Left ventricle myocardium inferior (tissue), 1 donor: Measurements from ENCODE around the gene HSPA12A. TPM values are rescaled to one million over a fixed set of nuclear protein-coding genes. Genes with fewer than 3 reads are reported as not detected.

Experiments
- DNase-seq: peaks from one replicate; pipeline ENCODE4 v3.0.0-alpha.2; 2020
- H3K27ac ChIP-seq: fragments of 200-600 bp; replicated peaks from 2 replicates; pipeline ENCODE4 v1.8.0; 2021
- H3K27me3 ChIP-seq: fragments of 200-600 bp; 2 replicates; pipeline ENCODE4 v1.8.0; 2021; ENCODE audit warnings: low read depth
- H3K36me3 ChIP-seq: fragments of 200-600 bp; 2 replicates; pipeline ENCODE4 v1.8.0; 2021
- H3K4me1 ChIP-seq: fragments of 200-600 bp; 2 replicates; pipeline ENCODE4 v1.8.0; 2021
- H3K4me3 ChIP-seq: fragments of 200-600 bp; 2 replicates; pipeline ENCODE4 v1.8.0; 2021; ENCODE audit warnings: mild to moderate bottlenecking, moderate library complexity
- H3K9me3 ChIP-seq: fragments of 200-600 bp; replicated peaks from 2 replicates; pipeline ENCODE4 v1.8.0; 2021
- CTCF ChIP-seq: fragments of 200-600 bp; IDR thresholded peaks from 2 replicates; pipeline ENCODE4 v1.8.0; 2021; ENCODE audit warnings: antibody characterized with exemption, mild to moderate bottlenecking, borderline replicate concordance
- intact Hi-C: fragments of 100-400 bp; cut with micrococcal nuclease; formaldehyde crosslinking; loops from one replicate; pipeline ENCODE4 v1.11.0; 2022
- total RNA-seq: library from RNA; stranded (reverse); fragmentation: NEBNext Ultra II Directional; extraction: Animal tissue kit (Norgen Biotek cat#: 25700); gene quantifications from one replicate; pipeline ENCODE4 v1.2.1, GENCODE V29; 2021
- donor health status: DM: no; HTN: yes; CAD: no; lungs with severe emphysema.

Gene HSPA12A
- total RNA-seq, 1 donor from 2014 or later = 15.0 TPM

DNA sequence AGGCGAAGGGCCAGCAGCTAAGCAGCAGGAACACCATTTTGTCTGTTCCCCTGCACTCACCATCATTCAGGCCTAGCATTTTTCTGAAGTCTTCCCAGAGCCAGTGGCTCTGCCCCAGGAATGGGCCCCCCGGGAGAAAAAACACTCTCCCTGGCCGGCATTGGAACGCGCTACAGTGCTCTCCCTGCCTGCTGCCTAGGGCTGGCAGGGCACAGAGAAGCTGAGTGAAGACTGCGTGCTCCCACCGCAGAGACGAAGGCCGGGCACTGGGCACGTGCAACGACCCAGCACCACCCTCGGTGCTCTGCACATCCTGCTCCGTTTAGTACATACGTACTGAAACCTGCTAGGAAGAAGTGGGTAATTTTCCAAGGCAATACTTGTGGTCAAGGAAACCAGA lies 34.4 kb downstream of the HSPA12A start:
- Histone ChIP-seq H3K9me3 (no peaks in the 10 kb centered on the region), H3K4me3 (no peak overlapping the region), H3K4me1 (peaks cover 20% of the 10 kb centered on the region), H3K27me3 (no peaks in the 10 kb centered on the region), H3K27ac (no peak overlapping the region), H3K36me3 (peaks cover 5% of the 10 kb centered on the region)
- intact Hi-C loops = no loop called here
- DNase-seq = no peak
- TF ChIP-seq CTCF = no peak

- H3K27ac ChIP-seq = no peak overlapping the region
- no peaks in the 10 kb centered on the region for H3K9me3 ChIP-seq
- H3K4me1 ChIP-seq = peaks cover 15% of the 10 kb centered on the region
- H3K4me3 ChIP-seq = no peak overlapping the region
- H3K27me3 ChIP-seq = no peaks in the 10 kb centered on the region
- no peak for DNase-seq
- peaks cover 5% of the 10 kb centered on the region for H3K36me3 ChIP-seq
- no peak for TF ChIP-seq CTCF
- intact Hi-C loops = no loop called here
These were observed 36.1 kb downstream of the HSPA12A start for GRCh38 chr10:116706281-116706680.

DNA sequence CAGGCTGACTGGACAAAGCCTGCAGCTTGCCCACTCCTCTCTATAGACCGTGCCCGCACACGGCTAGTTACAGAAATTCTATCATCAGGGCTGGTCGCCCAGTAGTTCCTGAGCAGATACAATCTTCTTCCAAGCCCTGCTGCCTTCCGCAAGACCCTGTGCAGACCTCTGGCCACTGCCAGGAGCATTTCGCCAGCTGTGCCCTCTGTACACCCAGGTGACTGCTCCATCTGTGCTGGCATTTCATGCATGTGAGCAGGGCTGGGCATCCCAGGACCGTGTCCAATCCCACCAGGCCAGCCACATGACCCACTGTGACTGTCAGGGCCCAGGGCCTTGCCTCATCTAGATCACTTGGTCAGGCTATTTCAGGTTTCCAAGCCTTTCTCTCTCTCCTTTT lies 36.9 kb downstream of the HSPA12A start:
- intact Hi-C loops = no loop called here
- Histone ChIP-seq H3K9me3 (no peaks in the 10 kb centered on the region), H3K36me3 (peaks cover 5% of the 10 kb centered on the region), H3K4me3 (no peak overlapping the region), H3K4me1 (peaks cover 15% of the 10 kb centered on the region), H3K27ac (no peak overlapping the region), H3K27me3 (no peaks in the 10 kb centered on the region)
- TF ChIP-seq CTCF = no peak
- no peak for DNase-seq

DNA sequence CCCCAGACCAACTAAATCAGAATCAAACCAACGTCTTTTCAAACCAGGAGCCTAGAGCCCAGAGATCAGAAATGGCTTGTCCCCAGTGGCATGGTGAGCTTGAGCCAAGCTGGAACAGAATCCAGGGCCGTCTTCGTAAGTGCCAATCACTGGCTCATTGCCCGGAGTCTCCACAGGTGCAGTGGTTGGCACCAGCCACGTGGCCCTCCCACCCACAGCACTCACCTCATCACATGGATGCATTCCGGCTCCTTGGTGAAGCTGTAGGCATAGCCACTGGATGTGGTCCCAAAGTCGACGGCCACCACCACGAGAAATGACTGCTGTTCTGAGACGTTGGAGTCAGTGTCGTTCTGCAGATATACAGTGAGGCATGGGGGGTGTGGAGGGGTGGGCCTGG lies 37.4 kb downstream of the HSPA12A start:
- Histone ChIP-seq H3K9me3 (no peaks in the 10 kb centered on the region), H3K4me1 (peaks cover 15% of the 10 kb centered on the region), H3K4me3 (no peak overlapping the region), H3K27me3 (no peaks in the 10 kb centered on the region), H3K27ac (no peak overlapping the region), H3K36me3 (peaks cover 5% of the 10 kb centered on the region)
- intact Hi-C loops = no loop called here
- no peak for DNase-seq
- TF ChIP-seq CTCF = no peak

- intact Hi-C loops = no loop called here
- Histone ChIP-seq H3K27me3 (no peaks in the 10 kb centered on the region), H3K9me3 (no peaks in the 10 kb centered on the region), H3K4me1 (peaks cover 17% of the 10 kb centered on the region), H3K27ac (no peak overlapping the region), H3K4me3 (no peak overlapping the region), H3K36me3 (peaks cover 15% of the 10 kb centered on the region)
- no peak for TF ChIP-seq CTCF
- DNase-seq = no peak
These were observed 40.2 kb downstream of the HSPA12A start for GRCh38 chr10:116702165-116702564.
